A673 (cell line): Measurements from ENCODE around the gene KIF4A.

Source experiments
- CTCF ChIP-seq: fragments of 300-800, 200-600 bp; sonication (generic); conservative IDR thresholded peaks from 2 replicates; pipeline ENCODE4 v1.5.1; 2017; ENCODE audit warnings: low read depth, mild to moderate bottlenecking, antibody characterized with exemption, low read length, moderate library complexity, mixed read lengths
- EZH2 ChIP-seq: fragments of 200-600 bp; sonication (generic); IDR thresholded peaks from 2 replicates; pipeline ENCODE4 v1.6.1; 2017; ENCODE audit warnings: borderline replicate concordance, low read depth, mild to moderate bottlenecking, mixed read lengths, antibody characterized with exemption, low read length; ENCODE audit not compliant: poor library complexity, severe bottlenecking

DNA sequence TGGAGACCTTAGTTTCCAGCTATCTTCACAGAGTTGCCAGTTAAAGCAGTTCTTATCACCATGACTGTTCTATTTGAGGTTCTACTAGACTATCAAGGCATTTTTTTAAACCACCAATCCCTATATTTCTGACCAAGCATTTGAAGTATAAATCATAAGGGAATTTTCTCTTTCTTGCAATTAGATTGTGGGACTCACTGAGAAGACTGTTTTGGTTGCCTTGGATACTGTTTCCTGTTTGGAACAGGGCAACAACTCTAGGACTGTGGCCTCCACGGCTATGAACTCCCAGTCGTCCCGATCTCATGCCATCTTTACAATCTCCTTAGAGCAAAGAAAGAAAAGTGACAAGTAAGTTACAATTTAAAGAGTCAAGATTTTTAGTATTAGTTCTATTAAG is 11.8 kb downstream of the KIF4A start:
- no peak for TF ChIP-seq CTCF
- no peak for TF ChIP-seq EZH2
